Measurements from ENCODE around the gene THSD7B. TPM values are rescaled to one million over a fixed set of nuclear protein-coding genes. Genes with fewer than 3 reads are reported as not detected.

THSD7B gene
- total and polyA plus RNA-seq, 3 experiments from 2014 or later, result not detected

GRCh38 chr2:137437386-137437785 lies 672.0 kb downstream of the THSD7B start:
- no peaks in the 10 kb centered on the region for H3K4me1 Mint-ChIP-seq

GRCh38 chr2:137444970-137445369 lies 679.6 kb downstream of the THSD7B start:
- no peaks in the 10 kb centered on the region for H3K9me3 ChIP-seq (ENCODE audit: low read length)
- Mint-ChIP-seq H3K27me3 (no peaks in the 10 kb centered on the region), H3K36me3 (no peaks in the 10 kb centered on the region), H3K4me1 (no peaks in the 10 kb centered on the region), H3K27ac (no peak overlapping the region), H3K9me3 (peaks cover 0 to 8% (median 4%) of the 10 kb centered on the region in 5 donors), H3K4me3 (no peak overlapping the region)
- ChIA-PET CTCF (no interaction called here), POLR2A (no interaction called here)
- no peak overlapping the region for H3K4me3 ChIP-seq (ENCODE audit: low read length)
- H3K4me1 ChIP-seq (ENCODE audit: insufficient read depth, low read length), result no peaks in the 10 kb centered on the region
- no peak for DNase-seq
- H3K27me3 ChIP-seq (ENCODE audit: insufficient read depth, low read length, poor library complexity, severe bottlenecking), result no peaks in the 10 kb centered on the region
- no peaks in the 10 kb centered on the region for H3K36me3 ChIP-seq (ENCODE audit: insufficient read depth, low read length)
- no peak overlapping the region for H3K27ac ChIP-seq (ENCODE audit: low read depth, low read length)

More at GRCh38 chr2:137437386-137437785, 672.0 kb downstream of the THSD7B start:
- Mint-ChIP-seq H3K9me3 (peaks cover 1 to 10% (median 2%) of the 10 kb centered on the region in 5 donors), H3K27me3 (no peaks in the 10 kb centered on the region), H3K27ac (no peak overlapping the region), H3K4me3 (no peak overlapping the region), H3K36me3 (no peaks in the 10 kb centered on the region)
- DNase-seq, result no peak
- no peak overlapping the region for H3K27ac ChIP-seq (ENCODE audit: low read depth, low read length)
- no peaks in the 10 kb centered on the region for H3K9me3 ChIP-seq (ENCODE audit: low read length)
- H3K36me3 ChIP-seq (ENCODE audit: insufficient read depth, low read length), result no peaks in the 10 kb centered on the region
- no peak overlapping the region for H3K4me3 ChIP-seq (ENCODE audit: low read length)
- H3K4me1 ChIP-seq (ENCODE audit: insufficient read depth, low read length), result no peaks in the 10 kb centered on the region
- CTCF ChIA-PET, result no interaction called here
- no peaks in the 10 kb centered on the region for H3K27me3 ChIP-seq (ENCODE audit: insufficient read depth, low read length, poor library complexity, severe bottlenecking)
- POLR2A ChIA-PET, result no interaction called here

- Mint-ChIP-seq H3K4me1 (no peaks in the 10 kb centered on the region), H3K36me3 (no peaks in the 10 kb centered on the region), H3K4me3 (no peak overlapping the region), H3K27me3 (no peaks in the 10 kb centered on the region), H3K27ac (no peak overlapping the region), H3K9me3 (peaks cover 0 to 11% (median 4%) of the 10 kb centered on the region in 5 donors)
- no peaks in the 10 kb centered on the region for H3K4me1 ChIP-seq (ENCODE audit: insufficient read depth, low read length)
- no peaks in the 10 kb centered on the region for H3K9me3 ChIP-seq (ENCODE audit: low read length)
- no peaks in the 10 kb centered on the region for H3K36me3 ChIP-seq (ENCODE audit: insufficient read depth, low read length)
- CTCF ChIA-PET, result no interaction called here
- H3K4me3 ChIP-seq (ENCODE audit: low read length), result no peak overlapping the region
- H3K27ac ChIP-seq (ENCODE audit: low read depth, low read length), result no peak overlapping the region
- POLR2A ChIA-PET, result no interaction called here
- no peak for DNase-seq
- no peaks in the 10 kb centered on the region for H3K27me3 ChIP-seq (ENCODE audit: insufficient read depth, low read length, poor library complexity, severe bottlenecking)
Observed at GRCh38 chr2:137449454-137449853, 684.1 kb downstream of the THSD7B start.

DNA sequence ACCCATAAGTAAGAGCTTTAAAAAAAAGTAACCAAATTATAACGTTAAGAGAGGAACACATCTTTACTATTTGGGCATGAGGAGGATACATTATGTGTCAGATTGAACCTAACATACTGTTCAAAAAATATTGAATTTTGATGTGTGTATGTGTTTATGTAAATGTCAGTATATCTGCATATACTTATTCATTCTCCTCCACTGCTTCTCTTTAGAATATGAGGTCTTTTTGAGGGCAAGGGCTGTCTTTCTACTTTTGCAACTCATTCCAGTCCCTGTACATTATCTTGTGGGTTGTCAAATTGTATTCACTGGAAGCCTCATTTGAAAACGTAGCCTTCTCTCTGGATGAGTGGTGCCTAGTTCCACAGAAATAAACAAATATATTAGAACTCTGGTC lies 689.5 kb downstream of the THSD7B start:
- H3K9me3 ChIP-seq (ENCODE audit: low read length), result no peaks in the 10 kb centered on the region
- no peak for DNase-seq
- H3K27ac ChIP-seq (ENCODE audit: low read depth, low read length), result no peak overlapping the region
- H3K4me1 ChIP-seq (ENCODE audit: insufficient read depth, low read length), result no peaks in the 10 kb centered on the region
- Mint-ChIP-seq H3K4me3 (no peak overlapping the region), H3K36me3 (no peaks in the 10 kb centered on the region), H3K4me1 (no peaks in the 10 kb centered on the region), H3K27me3 (no peaks in the 10 kb centered on the region), H3K27ac (no peak overlapping the region), H3K9me3 (peaks cover 0 to 5% (median 3%) of the 10 kb centered on the region in 5 donors)
- H3K4me3 ChIP-seq (ENCODE audit: low read length), result no peak overlapping the region
- POLR2A ChIA-PET, result no interaction called here
- H3K27me3 ChIP-seq (ENCODE audit: insufficient read depth, low read length, poor library complexity, severe bottlenecking), result no peaks in the 10 kb centered on the region
- no peaks in the 10 kb centered on the region for H3K36me3 ChIP-seq (ENCODE audit: insufficient read depth, low read length)
- CTCF ChIA-PET, result no interaction called here

DNA sequence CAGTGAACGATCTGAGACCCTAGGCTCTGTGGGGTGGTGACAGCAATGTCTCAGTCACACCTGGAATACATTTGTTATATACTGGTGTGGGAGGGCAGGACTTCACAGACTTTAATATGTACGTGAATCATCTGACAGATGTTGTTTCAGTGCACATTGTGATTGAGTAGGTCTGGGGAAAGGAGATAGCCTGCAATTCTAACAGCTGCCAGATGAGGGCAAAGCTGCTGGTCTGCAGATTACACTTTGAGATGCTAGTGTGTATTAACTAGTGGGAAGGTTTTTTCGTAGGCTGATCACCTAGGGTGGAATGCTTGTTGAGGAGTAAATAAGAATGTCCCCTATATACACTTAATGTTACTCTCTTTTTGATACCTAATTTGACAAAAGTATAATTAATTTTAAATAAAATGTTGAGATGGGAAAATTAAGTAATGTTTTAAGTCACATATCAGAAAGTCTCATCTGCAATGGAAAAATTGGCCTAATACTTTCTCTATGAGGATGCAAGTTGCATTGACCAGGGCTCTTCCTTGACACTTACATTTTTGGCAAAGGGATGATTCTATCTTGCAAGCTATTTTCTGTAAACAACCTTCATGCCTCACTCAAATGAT lies 702.0 kb downstream of the THSD7B start:
- CTCF ChIA-PET, result no interaction called here
- Histone ChIP-seq H3K27ac (ENCODE audit: low read depth, low read length) (no peak overlapping the region), H3K4me1 (ENCODE audit: insufficient read depth, low read length) (no peaks in the 10 kb centered on the region), H3K4me3 (ENCODE audit: low read length) (no peak overlapping the region), H3K27me3 (ENCODE audit: insufficient read depth, low read length, poor library complexity, severe bottlenecking) (no peaks in the 10 kb centered on the region), H3K9me3 (ENCODE audit: low read length) (no peaks in the 10 kb centered on the region), H3K36me3 (ENCODE audit: insufficient read depth, low read length) (no peaks in the 10 kb centered on the region)
- Mint-ChIP-seq H3K36me3 (no peaks in the 10 kb centered on the region), H3K27ac (no peak overlapping the region), H3K4me3 (no peak overlapping the region), H3K27me3 (no peaks in the 10 kb centered on the region), H3K4me1 (no peaks in the 10 kb centered on the region), H3K9me3 (peaks cover 0 to 4% (median 0%) of the 10 kb centered on the region in 5 donors)
- POLR2A ChIA-PET, result no interaction called here
- no peak for DNase-seq

GRCh38 chr2:137493261-137493660 lies 727.9 kb downstream of the THSD7B start:
- H3K27me3 Mint-ChIP-seq, result peaks cover 0 to 1% of the 10 kb centered on the region in 2 donors
- Histone ChIP-seq H3K36me3 (ENCODE audit: insufficient read depth, low read length) (no peaks in the 10 kb centered on the region), H3K27me3 (ENCODE audit: insufficient read depth, low read length, poor library complexity, severe bottlenecking) (no peaks in the 10 kb centered on the region), H3K4me1 (ENCODE audit: insufficient read depth, low read length) (no peaks in the 10 kb centered on the region), H3K9me3 (ENCODE audit: low read length) (no peaks in the 10 kb centered on the region), H3K27ac (ENCODE audit: low read depth, low read length) (no peak overlapping the region), H3K4me3 (ENCODE audit: low read length) (no peak overlapping the region)
- no peak overlapping the region for H3K4me3 Mint-ChIP-seq
- DNase-seq, result no peak
- no peak overlapping the region for H3K27ac Mint-ChIP-seq
- ChIA-PET CTCF (no interaction called here), POLR2A (no interaction called here)
- no peaks in the 10 kb centered on the region for H3K36me3 Mint-ChIP-seq
- no peaks in the 10 kb centered on the region for H3K4me1 Mint-ChIP-seq
- peaks cover 1 to 10% (median 4%) of the 10 kb centered on the region in 5 donors for H3K9me3 Mint-ChIP-seq

GRCh38 chr2:137500599-137500998 lies 735.3 kb downstream of the THSD7B start:
- peaks cover 0 to 1% of the 10 kb centered on the region in 2 donors for H3K27me3 Mint-ChIP-seq

DNA sequence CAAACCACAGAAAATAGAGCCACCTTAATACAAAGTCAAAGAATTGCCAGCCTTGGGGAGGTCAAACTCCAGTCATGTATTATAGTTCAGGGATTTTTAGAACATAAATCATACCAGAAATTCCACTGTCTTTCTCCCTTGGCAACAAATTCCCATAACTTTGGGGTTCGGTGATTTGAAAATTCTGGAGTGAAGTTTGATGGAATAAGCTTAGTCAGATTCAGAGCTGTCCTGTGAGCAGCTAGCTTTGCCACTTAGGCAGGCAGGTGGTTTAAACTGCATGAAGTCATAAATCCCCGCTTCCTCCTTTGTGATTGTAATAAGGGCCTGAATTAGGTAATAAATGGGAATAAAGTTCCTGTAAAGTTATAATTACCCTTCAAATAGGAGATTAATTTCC lies 741.9 kb downstream of the THSD7B start:
- Histone ChIP-seq H3K9me3 (ENCODE audit: low read length) (no peaks in the 10 kb centered on the region), H3K36me3 (ENCODE audit: insufficient read depth, low read length) (no peaks in the 10 kb centered on the region), H3K27ac (ENCODE audit: low read depth, low read length) (no peak overlapping the region), H3K4me3 (ENCODE audit: low read length) (no peak overlapping the region), H3K27me3 (ENCODE audit: insufficient read depth, low read length, poor library complexity, severe bottlenecking) (no peaks in the 10 kb centered on the region), H3K4me1 (ENCODE audit: insufficient read depth, low read length) (no peaks in the 10 kb centered on the region)
- CTCF ChIA-PET, result no interaction called here
- POLR2A ChIA-PET, result no interaction called here
- Mint-ChIP-seq H3K27me3 (no peaks in the 10 kb centered on the region), H3K27ac (no peak overlapping the region), H3K4me3 (no peak overlapping the region), H3K4me1 (no peaks in the 10 kb centered on the region), H3K9me3 (peaks cover 0 to 16% (median 2%) of the 10 kb centered on the region in 5 donors), H3K36me3 (no peaks in the 10 kb centered on the region)
- DNase-seq, result no peak

More at GRCh38 chr2:137500599-137500998, 735.3 kb downstream of the THSD7B start:
- Mint-ChIP-seq H3K36me3 (no peaks in the 10 kb centered on the region), H3K4me3 (no peak overlapping the region), H3K4me1 (no peaks in the 10 kb centered on the region), H3K27ac (no peak overlapping the region), H3K9me3 (peaks cover 0 to 8% (median 0%) of the 10 kb centered on the region in 5 donors)
- no peaks in the 10 kb centered on the region for H3K4me1 ChIP-seq (ENCODE audit: insufficient read depth, low read length)
- CTCF ChIA-PET, result no interaction called here
- H3K4me3 ChIP-seq (ENCODE audit: low read length), result no peak overlapping the region
- no peaks in the 10 kb centered on the region for H3K36me3 ChIP-seq (ENCODE audit: insufficient read depth, low read length)
- H3K27me3 ChIP-seq (ENCODE audit: insufficient read depth, low read length, poor library complexity, severe bottlenecking), result no peaks in the 10 kb centered on the region
- POLR2A ChIA-PET, result no interaction called here
- H3K27ac ChIP-seq (ENCODE audit: low read depth, low read length), result no peak overlapping the region
- no peak for DNase-seq
- H3K9me3 ChIP-seq (ENCODE audit: low read length), result no peaks in the 10 kb centered on the region
